HepG2 (cell line): ENCODE data around the gene TPM1. TPM values are rescaled to one million over a fixed set of nuclear protein-coding genes. Genes with fewer than 3 reads are reported as not detected.

ENCODE experiments used
- ATAC-seq: fragments of 200-7000 bp; cut with Tn5 transposase; 3 replicates; pipeline ENCODE4 v1.9.1; 2020; ENCODE audit warnings: mild to moderate bottlenecking, moderate library complexity
- BruUV-seq: library from RNA; stranded (reverse); fragments of 400-500 nt; replicated peaks from 2 replicates; lab custom pipeline; 2021; lab: Mats Ljungman, UMichigan
- CTCF ChIA-PET: fragments of 300-600 bp; formaldehyde crosslinking; extraction: SDS; loops from one replicate; lab custom pipeline; 2021; ENCODE audit warnings: low total read pairs, inconsistent platforms, low intra/inter-chr PET ratio; lab: Yijun Ruan, JAX
- POLR2A ChIA-PET: fragments of 350-600 bp; sonication (Branson Sonifier 250); formaldehyde crosslinking; loops from one replicate; lab custom pipeline; 2020; ENCODE audit warnings: antibody characterized with exemption, inconsistent platforms; lab: Yijun Ruan, JAX
- DNase-seq: peaks from one replicate; pipeline ENCODE4 v3.0.0-alpha.2; 2015; ENCODE audit warnings: low spot score
- FAIRE-seq: peaks from 3 replicates; lab custom pipeline; 2011; peaks lifted over from hg19 to GRCh38; lab: Jason Lieb, UNC
- H2AFZ ChIP-seq: one replicate; pipeline ENCODE4 v1.6.1; 2011; ENCODE audit warnings: low read length, inconsistent platforms
- H3K27ac ChIP-seq: fragments of 300-600 bp; 3 replicates; pipeline ENCODE4 v1.8.0; 2011; ENCODE audit warnings: mixed run types, mild to moderate bottlenecking, mixed read lengths, low read length, inconsistent platforms; ENCODE audit not compliant: insufficient read depth; ENCODE audit errors: extremely low read length
- H3K27me3 ChIP-seq, 2 experiments: fragments of 200-600 bp in 1 of 2; 2 replicates in 1 of 2; 3 replicates in 1 of 2; pipeline versions ENCODE4 v1.6.0 to v1.8.0; 2011; ENCODE audit warnings: low read length in 2 of 2, mild to moderate bottlenecking in 2 of 2, moderate library complexity in 2 of 2, inconsistent platforms in 1 of 2; ENCODE audit not compliant: insufficient read depth in 2 of 2, control insufficient read depth in 1 of 2
- H3K36me3 ChIP-seq, 2 experiments: fragments of 200-600 bp in 1 of 2; replicated peaks in 1 of 2; 2 replicates in 1 of 2; 3 replicates in 1 of 2; pipeline versions ENCODE4 v1.5.1 to v1.8.0; 2011; ENCODE audit warnings: low read length in 2 of 2, inconsistent platforms in 1 of 2; ENCODE audit not compliant: insufficient read depth in 2 of 2, control insufficient read depth in 1 of 2
- H3K4me1 ChIP-seq: 2 replicates; pipeline ENCODE4 v1.5.1; 2012; ENCODE audit warnings: low read length, inconsistent platforms; ENCODE audit not compliant: insufficient read depth
- H3K4me2 ChIP-seq: 2 replicates; pipeline ENCODE4 v1.6.0; 2011; ENCODE audit warnings: low read depth, low read length, inconsistent platforms
- H3K4me3 ChIP-seq, 3 experiments: fragments of 200-600 bp in 1 of 3; sonication (generic), shearing (Covaris generic) in 1 of 3; replicated peaks in 1 of 3; 2 replicates each; pipeline ENCODE4 v1.5.1; 2011 to 2016; ENCODE audit warnings: low read length in 3 of 3, inconsistent platforms in 2 of 3, low read depth in 2 of 3, mild to moderate bottlenecking in 2 of 3, control low read depth in 1 of 3, mixed read lengths in 1 of 3; ENCODE audit not compliant: insufficient read depth in 1 of 3
- H3K79me2 ChIP-seq: one replicate; pipeline ENCODE4 v1.6.1; 2011; ENCODE audit warnings: low read length, inconsistent platforms; ENCODE audit not compliant: insufficient read depth
- H3K9ac ChIP-seq: 2 replicates; pipeline ENCODE4 v1.6.0; 2011; ENCODE audit warnings: mild to moderate bottlenecking, low read depth, low read length, inconsistent platforms; ENCODE audit not compliant: insufficient read depth
- H3K9me3 ChIP-seq: 2 replicates; pipeline ENCODE4 v1.5.1; 2012; ENCODE audit warnings: mild to moderate bottlenecking, low read length
- H4K20me1 ChIP-seq: 2 replicates; pipeline ENCODE4 v1.6.0; 2011; ENCODE audit warnings: inconsistent platforms, mild to moderate bottlenecking, low read length, moderate library complexity; ENCODE audit not compliant: insufficient read depth
- ASH2L ChIP-seq: fragments of 300-600, 200-600 bp; sonication (generic); IDR thresholded peaks from 2 replicates; pipeline ENCODE4 v1.7.0; 2017; ENCODE audit warnings: low read depth, mild to moderate bottlenecking, moderate library complexity, mixed read lengths, low read length; ENCODE audit not compliant: insufficient read length
- CENPX ChIP-seq: sonication (generic); formaldehyde crosslinking; IDR thresholded peaks from 2 replicates; pipeline ENCODE4 v1.9.0; 2021; ENCODE audit warnings: mild to moderate bottlenecking, missing genetic modification reagents, moderate library complexity
- GTF3A ChIP-seq: sonication (generic); formaldehyde crosslinking; conservative IDR thresholded peaks from 2 replicates; pipeline ENCODE4 v1.4.0; 2020; ENCODE audit warnings: mild to moderate bottlenecking, missing genetic modification reagents
- NCOR1 ChIP-seq: fragments of 200-600 bp; sonication (generic); IDR thresholded peaks from 2 replicates; pipeline ENCODE4 v1.7.0; 2017; ENCODE audit warnings: antibody characterized with exemption, low read length, borderline replicate concordance
- PHF8 ChIP-seq: sonication (generic); formaldehyde crosslinking; IDR thresholded peaks from 2 replicates; pipeline ENCODE4 v1.5.0; 2020; ENCODE audit warnings: missing genetic modification reagents
- POLR2A ChIP-seq, 2 experiments: IDR thresholded peaks; 2 replicates each; pipeline ENCODE4 v1.6.1; 2011; ENCODE audit warnings: low read depth in 2 of 2, low read length in 2 of 2, mild to moderate bottlenecking in 1 of 2, moderate library complexity in 1 of 2; ENCODE audit not compliant: insufficient read depth in 1 of 2
- RBFOX2 ChIP-seq: fragments of 200-400 bp; formaldehyde crosslinking; IDR thresholded peaks from 2 replicates; pipeline ENCODE4 v1.6.1; 2017; ENCODE audit warnings: low read depth, mild to moderate bottlenecking, low read length
- SP5 ChIP-seq: IDR thresholded peaks from 2 replicates; pipeline ENCODE4 v1.6.1; 2016; ENCODE audit warnings: low read depth, borderline replicate concordance
- STAT5B ChIP-seq: sonication (generic); formaldehyde crosslinking; IDR thresholded peaks from 2 replicates; pipeline ENCODE4 v1.4.0; 2020; ENCODE audit warnings: missing genetic modification reagents
- TAF1 ChIP-seq: sonication (generic); formaldehyde crosslinking; IDR thresholded peaks from 2 replicates; pipeline ENCODE4 v1.4.0; 2020; ENCODE audit warnings: missing genetic modification reagents
- TBL1XR1 ChIP-seq: fragments of 150-350 bp; IDR thresholded peaks from 2 replicates; pipeline ENCODE4 v1.6.1; 2014; ENCODE audit warnings: borderline replicate concordance, low read length; ENCODE audit not compliant: partially characterized antibody
- ZFP36L2 ChIP-seq: sonication (generic); formaldehyde crosslinking; IDR thresholded peaks from 2 replicates; pipeline ENCODE4 v1.4.0; 2020; ENCODE audit warnings: missing genetic modification reagents
- ZNF205 ChIP-seq: IDR thresholded peaks from 2 replicates; pipeline ENCODE4 v1.6.1; 2018; ENCODE audit warnings: missing biosample characterization, missing genetic modification reagents
- ZNF354B ChIP-seq: sonication (generic); formaldehyde crosslinking; IDR thresholded peaks from 2 replicates; pipeline ENCODE4 v1.8.0; 2022; ENCODE audit warnings: mild to moderate bottlenecking, missing genetic modification reagents
- ZNF383 ChIP-seq: sonication (generic); formaldehyde crosslinking; IDR thresholded peaks from 2 replicates; pipeline ENCODE4 v1.4.0; 2020; ENCODE audit warnings: missing genetic modification reagents, mild to moderate bottlenecking, borderline replicate concordance
- ZNF501 ChIP-seq: sonication (generic); formaldehyde crosslinking; IDR thresholded peaks from 2 replicates; pipeline ENCODE4 v1.5.1; 2020; ENCODE audit warnings: mild to moderate bottlenecking, moderate library complexity, missing genetic modification reagents
- ZNF777 ChIP-seq: sonication (generic); formaldehyde crosslinking; IDR thresholded peaks from 2 replicates; pipeline ENCODE4 v1.4.0; 2020; ENCODE audit warnings: missing genetic modification reagents
- WGBS: methylation state at CpG from one replicate; pipeline ENCODE4 v1.1.6; 2017; ENCODE audit warnings: low lambda C conversion rate; 5-methylcytosine and 5-hydroxymethylcytosine counted together
- in situ Hi-C: cut with HindIII; loops from 2 replicates; pipeline ENCODE4 v1.10.0; 2017; ENCODE audit warnings: low pct_unique_long_range_greater_than_20kb; ENCODE audit not compliant: extremely low pct_ligation_motif_present
- intact Hi-C: fragments of 100-400 bp; cut with micrococcal nuclease; formaldehyde crosslinking; loops from one replicate; pipeline ENCODE4 v1.10.0; 2022; ENCODE audit not compliant: unreplicated experiment
- polyA plus RNA-seq, 8 experiments: library from polyadenylated mRNA; depleted of rRNA in 3 of 8; stranded (reverse) in 7 of 8; unstranded in 1 of 8; fragments of >200 nt; fragmentation: Illumina TruSeq in 4 of 8; extraction: Trizol in 4 of 8; gene quantifications; 2 replicates each; pipeline versions ENCODE4 v1.2.1 to v1.2.3, GENCODE V29; 2011 to 2016; ENCODE audit warnings: low read depth in 4 of 8, missing spikeins in 1 of 8, mixed read lengths in 1 of 8; ENCODE audit not compliant: insufficient read depth in 1 of 8
- total RNA-seq, 5 experiments: library from RNA; depleted of rRNA; stranded (reverse); fragments of >200 nt; fragmentation: Illumina TruSeq; extraction: Trizol; gene quantifications; 2 replicates each; pipeline ENCODE4 v1.2.3, GENCODE V29; 2016; ENCODE audit warnings: low read depth in 1 of 5
- TF ChIP-seq, protein P1 (sequence below): sonication (generic); formaldehyde crosslinking; IDR thresholded peaks from 2 replicates; pipeline ENCODE4 v1.4.0; 2020; ENCODE audit warnings: missing genetic modification reagents
- TF ChIP-seq, protein P2 (sequence below): sonication (generic); formaldehyde crosslinking; IDR thresholded peaks from 2 replicates; pipeline ENCODE4 v1.4.0; 2020; ENCODE audit warnings: missing genetic modification reagents

Gene TPM1
- total and polyA plus RNA-seq, 2 of the 13 experiments (the other 11 are each of a cell fraction or from before 2014, with no cell fraction given), result 98.9 to 109 TPM

DNA sequence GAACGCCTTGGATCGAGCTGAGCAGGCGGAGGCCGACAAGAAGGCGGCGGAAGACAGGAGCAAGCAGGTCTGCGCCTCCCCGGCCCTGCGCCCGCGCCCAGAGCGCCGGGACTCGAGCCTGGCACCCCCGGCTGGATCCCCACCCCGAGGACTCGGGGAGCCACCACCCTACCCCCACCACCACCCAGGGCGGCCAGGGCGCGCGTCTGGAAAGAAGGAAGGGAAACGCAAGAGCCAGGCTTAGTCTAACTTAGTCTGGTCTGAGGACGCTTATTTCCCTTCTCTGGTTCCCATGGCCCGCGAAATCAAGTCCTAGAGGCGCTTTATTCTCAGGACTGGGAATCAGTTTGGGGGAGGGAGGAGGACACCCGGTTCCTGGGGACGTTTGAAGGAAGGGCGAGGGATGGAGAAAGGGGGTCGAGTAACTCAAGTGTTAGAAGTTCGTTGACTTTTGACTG lies 359 bp downstream of the TPM1 start:
- intact Hi-C loops (loop anchor here (1.0 to 10.0 kb wide), 3 partner anchors 48 to 261 kb away; no protein-coding TSS in a partner anchor), in situ Hi-C loops (no loop called here)
- Histone ChIP-seq H3K9ac (peak overlapping the region; percentile 83), H3K36me3 (no peaks in the 10 kb centered on the region), H2AFZ (no peak overlapping the region), H3K79me2 (peaks cover 24% of the 10 kb centered on the region), H3K4me1 (peaks cover 57% of the 10 kb centered on the region), H3K4me3 (peak overlapping the region; percentile 80 to 92 (median 89)), H4K20me1 (0 out of 2 replicates have a peak, but pooled peaks cover 3% of the 10 kb centered on the region), H3K27me3 (no peaks in the 10 kb centered on the region), H3K9me3 (no peaks in the 10 kb centered on the region), H3K4me2 (peak overlapping the region; percentile 92), H3K27ac (peak overlapping the region; percentile 49)
- FAIRE-seq, result no peak
- DNase-seq, result no peak
- ChIA-PET POLR2A (interaction anchor here (0.9 to 1.7 kb wide), 6 partner anchors 11 to 190 kb away, joined by 3 to 7 read pairs (median 3); no protein-coding TSS in a partner anchor), CTCF (no interaction called here)
- ATAC-seq, result peak; percentile 5; the same call in 2 of the 3 replicates
- BruUV-seq, result no TSS peak
- 1% methylated on average over 17 of the region's 31 CpGs for WGBS
- no peak for TF ChIP-seq TBL1XR1
- TF ChIP-seq ZNF777 (CRISPR knock-in tag), result peak; percentile 68; the same call in 1 of the 2 replicates
- TF ChIP-seq CENPX, result no peak
- TF ChIP-seq ZNF383 (CRISPR knock-in tag), result no peak
- TF ChIP-seq, protein P1, sequence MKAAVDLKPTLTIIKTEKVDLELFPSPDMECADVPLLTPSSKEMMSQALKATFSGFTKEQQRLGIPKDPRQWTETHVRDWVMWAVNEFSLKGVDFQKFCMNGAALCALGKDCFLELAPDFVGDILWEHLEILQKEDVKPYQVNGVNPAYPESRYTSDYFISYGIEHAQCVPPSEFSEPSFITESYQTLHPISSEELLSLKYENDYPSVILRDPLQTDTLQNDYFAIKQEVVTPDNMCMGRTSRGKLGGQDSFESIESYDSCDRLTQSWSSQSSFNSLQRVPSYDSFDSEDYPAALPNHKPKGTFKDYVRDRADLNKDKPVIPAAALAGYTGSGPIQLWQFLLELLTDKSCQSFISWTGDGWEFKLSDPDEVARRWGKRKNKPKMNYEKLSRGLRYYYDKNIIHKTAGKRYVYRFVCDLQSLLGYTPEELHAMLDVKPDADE (CRISPR knock-in tag), result no peak
- no peak for TF ChIP-seq ZFP36L2 (CRISPR knock-in tag)
- TF ChIP-seq GTF3A (CRISPR knock-in tag), result no peak
- no peak for TF ChIP-seq PHF8
- TF ChIP-seq ZNF205 (CRISPR knock-in tag), result 0 out of 2 replicates have a peak, but pooled peaks have one; percentile 52
- TF ChIP-seq ASH2L, result peak; percentile 12
- TF ChIP-seq ZNF501 (CRISPR knock-in tag), result no peak
- no peak for TF ChIP-seq ZNF354B
- TF ChIP-seq NCOR1, result no peak
- TF ChIP-seq SP5 (CRISPR knock-in tag), result no peak
- TF ChIP-seq, protein P2, sequence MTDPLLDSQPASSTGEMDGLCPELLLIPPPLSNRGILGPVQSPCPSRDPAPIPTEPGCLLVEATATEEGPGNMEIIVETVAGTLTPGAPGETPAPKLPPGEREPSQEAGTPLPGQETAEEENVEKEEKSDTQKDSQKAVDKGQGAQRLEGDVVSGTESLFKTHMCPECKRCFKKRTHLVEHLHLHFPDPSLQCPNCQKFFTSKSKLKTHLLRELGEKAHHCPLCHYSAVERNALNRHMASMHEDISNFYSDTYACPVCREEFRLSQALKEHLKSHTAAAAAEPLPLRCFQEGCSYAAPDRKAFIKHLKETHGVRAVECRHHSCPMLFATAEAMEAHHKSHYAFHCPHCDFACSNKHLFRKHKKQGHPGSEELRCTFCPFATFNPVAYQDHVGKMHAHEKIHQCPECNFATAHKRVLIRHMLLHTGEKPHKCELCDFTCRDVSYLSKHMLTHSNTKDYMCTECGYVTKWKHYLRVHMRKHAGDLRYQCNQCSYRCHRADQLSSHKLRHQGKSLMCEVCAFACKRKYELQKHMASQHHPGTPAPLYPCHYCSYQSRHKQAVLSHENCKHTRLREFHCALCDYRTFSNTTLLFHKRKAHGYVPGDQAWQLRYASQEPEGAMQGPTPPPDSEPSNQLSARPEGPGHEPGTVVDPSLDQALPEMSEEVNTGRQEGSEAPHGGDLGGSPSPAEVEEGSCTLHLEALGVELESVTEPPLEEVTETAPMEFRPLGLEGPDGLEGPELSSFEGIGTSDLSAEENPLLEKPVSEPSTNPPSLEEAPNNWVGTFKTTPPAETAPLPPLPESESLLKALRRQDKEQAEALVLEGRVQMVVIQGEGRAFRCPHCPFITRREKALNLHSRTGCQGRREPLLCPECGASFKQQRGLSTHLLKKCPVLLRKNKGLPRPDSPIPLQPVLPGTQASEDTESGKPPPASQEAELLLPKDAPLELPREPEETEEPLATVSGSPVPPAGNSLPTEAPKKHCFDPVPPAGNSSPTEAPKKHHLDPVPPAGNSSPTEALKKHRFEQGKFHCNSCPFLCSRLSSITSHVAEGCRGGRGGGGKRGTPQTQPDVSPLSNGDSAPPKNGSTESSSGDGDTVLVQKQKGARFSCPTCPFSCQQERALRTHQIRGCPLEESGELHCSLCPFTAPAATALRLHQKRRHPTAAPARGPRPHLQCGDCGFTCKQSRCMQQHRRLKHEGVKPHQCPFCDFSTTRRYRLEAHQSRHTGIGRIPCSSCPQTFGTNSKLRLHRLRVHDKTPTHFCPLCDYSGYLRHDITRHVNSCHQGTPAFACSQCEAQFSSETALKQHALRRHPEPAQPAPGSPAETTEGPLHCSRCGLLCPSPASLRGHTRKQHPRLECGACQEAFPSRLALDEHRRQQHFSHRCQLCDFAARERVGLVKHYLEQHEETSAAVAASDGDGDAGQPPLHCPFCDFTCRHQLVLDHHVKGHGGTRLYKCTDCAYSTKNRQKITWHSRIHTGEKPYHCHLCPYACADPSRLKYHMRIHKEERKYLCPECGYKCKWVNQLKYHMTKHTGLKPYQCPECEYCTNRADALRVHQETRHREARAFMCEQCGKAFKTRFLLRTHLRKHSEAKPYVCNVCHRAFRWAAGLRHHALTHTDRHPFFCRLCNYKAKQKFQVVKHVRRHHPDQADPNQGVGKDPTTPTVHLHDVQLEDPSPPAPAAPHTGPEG (CRISPR knock-in tag), result no peak
- no peak for TF ChIP-seq POLR2A (IDR thresholded peaks at IDR 0.05; ENCODE audit: insufficient read depth in 1 of 2, low read depth in 2 of 2, low read length in 2 of 2)
- TF ChIP-seq TAF1 (CRISPR knock-in tag), result peak; percentile 5; the same call in 1 of the 2 replicates
- no peak for TF ChIP-seq STAT5B (CRISPR knock-in tag)
- no peak for TF ChIP-seq RBFOX2
